Liver (tissue), 9 donors: ENCODE measurements around the gene LMTK2. TPM values are rescaled to one million over a fixed set of nuclear protein-coding genes. Genes with fewer than 3 reads are reported as not detected.

ENCODE experiments used
- DNase-seq: peaks from one replicate; pipeline ENCODE4 v3.0.0-alpha.2; 2017; ENCODE audit warnings: low spot score
- H3K27ac ChIP-seq, 2 donors: one replicate each; pipeline ENCODE4 v1.7.0; 2013; ENCODE audit warnings: inconsistent platforms in 2 of 2, low read length in 2 of 2, control low read depth in 1 of 2, low read depth in 1 of 2, mild to moderate bottlenecking in 1 of 2
- H3K27me3 ChIP-seq, 4 donors: one replicate each; pipeline versions ENCODE4 v1.6.1 to v1.7.0; 2013; ENCODE audit warnings: low read length in 3 of 4, inconsistent platforms in 1 of 4, mild to moderate bottlenecking in 1 of 4, moderate library complexity in 1 of 4; ENCODE audit not compliant: control insufficient read depth in 4 of 4, insufficient read depth in 4 of 4
- H3K36me3 ChIP-seq, 4 donors: one replicate each; pipeline versions ENCODE4 v1.6.1 to v1.7.0; 2013; ENCODE audit warnings: low read length in 3 of 4, mild to moderate bottlenecking in 3 of 4, low read depth in 1 of 4, moderate library complexity in 1 of 4; ENCODE audit not compliant: control insufficient read depth in 4 of 4, insufficient read depth in 3 of 4
- H3K4me1 ChIP-seq, 4 donors: one replicate each; pipeline versions ENCODE4 v1.6.1 to v1.7.0; 2013; ENCODE audit warnings: low read length in 3 of 4, mild to moderate bottlenecking in 3 of 4, moderate library complexity in 1 of 4; ENCODE audit not compliant: control insufficient read depth in 4 of 4, insufficient read depth in 4 of 4
- H3K4me3 ChIP-seq, 3 donors: one replicate each; pipeline versions ENCODE4 v1.6.1 to v1.7.0; 2013; ENCODE audit warnings: low read length in 3 of 3, control low read depth in 1 of 3, low read depth in 1 of 3, mild to moderate bottlenecking in 1 of 3
- H3K9ac ChIP-seq, 2 donors: one replicate each; pipeline ENCODE4 v1.7.0; 2013; ENCODE audit warnings: low read length in 2 of 2, mild to moderate bottlenecking in 2 of 2, moderate library complexity in 2 of 2, control low read depth in 1 of 2, low read depth in 1 of 2
- H3K9me3 ChIP-seq, 4 donors: one replicate each; pipeline versions ENCODE4 v1.6.1 to v1.7.0; 2013; ENCODE audit warnings: low read length in 3 of 4; ENCODE audit not compliant: control insufficient read depth in 4 of 4
- GABPA ChIP-seq, 2 donors: IDR thresholded peaks in 1 of 2; conservative IDR thresholded peaks in 1 of 2; 2 replicates each; pipeline ENCODE4 v1.6.1; 2016; ENCODE audit warnings: antibody characterized with exemption in 2 of 2, mild to moderate bottlenecking in 1 of 2, moderate library complexity in 1 of 2
- HNF4A ChIP-seq, 2 donors: conservative IDR thresholded peaks; 2 replicates each; pipeline ENCODE4 v1.6.1; 2016; ENCODE audit warnings: antibody characterized with exemption in 2 of 2, mild to moderate bottlenecking in 2 of 2
- JUND ChIP-seq, 2 donors: IDR thresholded peaks; 2 replicates each; pipeline ENCODE4 v1.6.1; 2016; ENCODE audit warnings: antibody characterized with exemption in 2 of 2
- RXRA ChIP-seq, 2 donors: IDR thresholded peaks; 2 replicates each; pipeline ENCODE4 v1.6.1; 2017 to 2018; ENCODE audit warnings: antibody characterized with exemption in 2 of 2, mild to moderate bottlenecking in 1 of 2
- SP1 ChIP-seq: IDR thresholded peaks from 2 replicates; pipeline ENCODE4 v1.6.1; 2018; ENCODE audit warnings: antibody characterized with exemption, mild to moderate bottlenecking
- YY1 ChIP-seq: IDR thresholded peaks from 2 replicates; pipeline ENCODE4 v1.6.1; 2016; ENCODE audit warnings: antibody characterized with exemption, mild to moderate bottlenecking
- WGBS: extraction: QIAGEN DNeasy Blood & Tissue Kit; methylation state at CpG from one replicate; pipeline ENCODE4 v1.1.7; 2013; 5-methylcytosine and 5-hydroxymethylcytosine counted together
- polyA plus RNA-seq, 2 donors: library from polyadenylated mRNA; stranded (reverse) in 1 of 2; unstranded in 1 of 2; fragments of 200-250 nt in 1 of 2; fragments of >200 nt in 1 of 2; fragmentation: Nextera tagmentation in 1 of 2; extraction: Ambion mirVana in 1 of 2; gene quantifications; one replicate each; pipeline versions ENCODE4 v1.2.1 to v1.2.3, GENCODE V29; 2013 to 2015
- total RNA-seq, 2 donors: library from RNA; depleted of rRNA; stranded (reverse); fragments of >200 nt; gene quantifications; one replicate each; pipeline ENCODE4 v1.2.3, GENCODE V29; 2014
- TF ChIP-seq, protein P1 (sequence below): fragments of 150-350 bp; IDR thresholded peaks from 2 replicates; pipeline ENCODE4 v1.5.1; 2017; ENCODE audit warnings: improper control_type of control experiment, low read depth, low read length; ENCODE audit not compliant: missing input control
- TF ChIP-seq, protein P2 (sequence below): IDR thresholded peaks from 2 replicates; pipeline ENCODE4 v1.6.1; 2016; ENCODE audit warnings: antibody characterized with exemption
- TF ChIP-seq, protein P3 (sequence below): IDR thresholded peaks from 2 replicates; pipeline ENCODE4 v1.6.1; 2016; ENCODE audit warnings: antibody characterized with exemption
- TF ChIP-seq, protein P4 (sequence below): IDR thresholded peaks from 2 replicates; pipeline ENCODE4 v1.6.1; 2016; ENCODE audit warnings: antibody characterized with exemption, mild to moderate bottlenecking
- TF ChIP-seq, protein P5 (sequence below): IDR thresholded peaks from 2 replicates; pipeline ENCODE4 v1.6.1; 2016; ENCODE audit warnings: antibody characterized with exemption
- donor health status: healthy.
- donor health status: healthy.
- donor health status: healthy.
- donor health status: healthy.
- donor health status: healthy.

The LMTK2 gene
- total and polyA plus RNA-seq, 4 donors: 3.1 to 14.3 (median 9.0) TPM

DNA sequence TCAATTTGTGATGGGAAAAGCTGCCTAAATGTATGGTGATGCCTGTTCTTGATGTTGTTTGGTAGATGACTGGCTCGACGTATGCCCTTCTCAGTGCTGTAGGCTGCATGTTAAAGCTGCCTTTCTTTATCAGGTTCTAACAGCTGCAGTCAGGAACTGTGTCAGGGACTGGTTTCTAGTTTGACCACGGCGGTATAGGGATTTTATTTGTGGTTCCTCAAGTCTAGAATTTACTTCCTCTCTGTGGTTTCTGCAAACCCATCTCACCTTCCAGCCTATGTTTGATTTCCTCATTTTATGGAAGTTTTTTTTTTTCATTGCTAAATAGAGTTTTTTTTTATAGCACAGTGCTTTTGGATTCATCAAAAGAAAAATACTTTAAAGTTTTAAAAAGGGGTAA, 26.5 kb downstream of the LMTK2 start:
- Histone ChIP-seq H3K36me3 (no peaks in the 10 kb centered on the region), H3K4me3 (no peak overlapping the region), H3K9ac (peak overlapping the region; percentile 1 to 25), H3K4me1 (peaks cover 7 to 53% (median 40%) of the 10 kb centered on the region in 4 donors), H3K27me3 (no peaks in the 10 kb centered on the region), H3K9me3 (no peaks in the 10 kb centered on the region), H3K27ac (peak overlapping the region; percentile 79 to 95)
- WGBS: 74% methylated on average over 4 of the region's 4 CpGs
- DNase-seq: no peak
- TF ChIP-seq SP1 (no peak), HNF4A (conservative IDR thresholded peaks at IDR 0.05) (no peak), JUND (IDR thresholded peaks at IDR 0.05) (no peak), GABPA (IDR thresholded peaks at IDR 0.05 in 1 of 2, conservative IDR thresholded peaks at IDR 0.05 in 1 of 2) (no peak), YY1 (no peak)
- TF ChIP-seq, protein P1, sequence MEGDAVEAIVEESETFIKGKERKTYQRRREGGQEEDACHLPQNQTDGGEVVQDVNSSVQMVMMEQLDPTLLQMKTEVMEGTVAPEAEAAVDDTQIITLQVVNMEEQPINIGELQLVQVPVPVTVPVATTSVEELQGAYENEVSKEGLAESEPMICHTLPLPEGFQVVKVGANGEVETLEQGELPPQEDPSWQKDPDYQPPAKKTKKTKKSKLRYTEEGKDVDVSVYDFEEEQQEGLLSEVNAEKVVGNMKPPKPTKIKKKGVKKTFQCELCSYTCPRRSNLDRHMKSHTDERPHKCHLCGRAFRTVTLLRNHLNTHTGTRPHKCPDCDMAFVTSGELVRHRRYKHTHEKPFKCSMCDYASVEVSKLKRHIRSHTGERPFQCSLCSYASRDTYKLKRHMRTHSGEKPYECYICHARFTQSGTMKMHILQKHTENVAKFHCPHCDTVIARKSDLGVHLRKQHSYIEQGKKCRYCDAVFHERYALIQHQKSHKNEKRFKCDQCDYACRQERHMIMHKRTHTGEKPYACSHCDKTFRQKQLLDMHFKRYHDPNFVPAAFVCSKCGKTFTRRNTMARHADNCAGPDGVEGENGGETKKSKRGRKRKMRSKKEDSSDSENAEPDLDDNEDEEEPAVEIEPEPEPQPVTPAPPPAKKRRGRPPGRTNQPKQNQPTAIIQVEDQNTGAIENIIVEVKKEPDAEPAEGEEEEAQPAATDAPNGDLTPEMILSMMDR: no peak
- TF ChIP-seq, protein P2, sequence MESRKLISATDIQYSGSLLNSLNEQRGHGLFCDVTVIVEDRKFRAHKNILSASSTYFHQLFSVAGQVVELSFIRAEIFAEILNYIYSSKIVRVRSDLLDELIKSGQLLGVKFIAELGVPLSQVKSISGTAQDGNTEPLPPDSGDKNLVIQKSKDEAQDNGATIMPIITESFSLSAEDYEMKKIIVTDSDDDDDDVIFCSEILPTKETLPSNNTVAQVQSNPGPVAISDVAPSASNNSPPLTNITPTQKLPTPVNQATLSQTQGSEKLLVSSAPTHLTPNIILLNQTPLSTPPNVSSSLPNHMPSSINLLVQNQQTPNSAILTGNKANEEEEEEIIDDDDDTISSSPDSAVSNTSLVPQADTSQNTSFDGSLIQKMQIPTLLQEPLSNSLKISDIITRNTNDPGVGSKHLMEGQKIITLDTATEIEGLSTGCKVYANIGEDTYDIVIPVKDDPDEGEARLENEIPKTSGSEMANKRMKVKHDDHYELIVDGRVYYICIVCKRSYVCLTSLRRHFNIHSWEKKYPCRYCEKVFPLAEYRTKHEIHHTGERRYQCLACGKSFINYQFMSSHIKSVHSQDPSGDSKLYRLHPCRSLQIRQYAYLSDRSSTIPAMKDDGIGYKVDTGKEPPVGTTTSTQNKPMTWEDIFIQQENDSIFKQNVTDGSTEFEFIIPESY: no peak
- TF ChIP-seq, protein P3, sequence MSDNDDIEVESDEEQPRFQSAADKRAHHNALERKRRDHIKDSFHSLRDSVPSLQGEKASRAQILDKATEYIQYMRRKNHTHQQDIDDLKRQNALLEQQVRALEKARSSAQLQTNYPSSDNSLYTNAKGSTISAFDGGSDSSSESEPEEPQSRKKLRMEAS: no peak
- TF ChIP-seq, protein P4, sequence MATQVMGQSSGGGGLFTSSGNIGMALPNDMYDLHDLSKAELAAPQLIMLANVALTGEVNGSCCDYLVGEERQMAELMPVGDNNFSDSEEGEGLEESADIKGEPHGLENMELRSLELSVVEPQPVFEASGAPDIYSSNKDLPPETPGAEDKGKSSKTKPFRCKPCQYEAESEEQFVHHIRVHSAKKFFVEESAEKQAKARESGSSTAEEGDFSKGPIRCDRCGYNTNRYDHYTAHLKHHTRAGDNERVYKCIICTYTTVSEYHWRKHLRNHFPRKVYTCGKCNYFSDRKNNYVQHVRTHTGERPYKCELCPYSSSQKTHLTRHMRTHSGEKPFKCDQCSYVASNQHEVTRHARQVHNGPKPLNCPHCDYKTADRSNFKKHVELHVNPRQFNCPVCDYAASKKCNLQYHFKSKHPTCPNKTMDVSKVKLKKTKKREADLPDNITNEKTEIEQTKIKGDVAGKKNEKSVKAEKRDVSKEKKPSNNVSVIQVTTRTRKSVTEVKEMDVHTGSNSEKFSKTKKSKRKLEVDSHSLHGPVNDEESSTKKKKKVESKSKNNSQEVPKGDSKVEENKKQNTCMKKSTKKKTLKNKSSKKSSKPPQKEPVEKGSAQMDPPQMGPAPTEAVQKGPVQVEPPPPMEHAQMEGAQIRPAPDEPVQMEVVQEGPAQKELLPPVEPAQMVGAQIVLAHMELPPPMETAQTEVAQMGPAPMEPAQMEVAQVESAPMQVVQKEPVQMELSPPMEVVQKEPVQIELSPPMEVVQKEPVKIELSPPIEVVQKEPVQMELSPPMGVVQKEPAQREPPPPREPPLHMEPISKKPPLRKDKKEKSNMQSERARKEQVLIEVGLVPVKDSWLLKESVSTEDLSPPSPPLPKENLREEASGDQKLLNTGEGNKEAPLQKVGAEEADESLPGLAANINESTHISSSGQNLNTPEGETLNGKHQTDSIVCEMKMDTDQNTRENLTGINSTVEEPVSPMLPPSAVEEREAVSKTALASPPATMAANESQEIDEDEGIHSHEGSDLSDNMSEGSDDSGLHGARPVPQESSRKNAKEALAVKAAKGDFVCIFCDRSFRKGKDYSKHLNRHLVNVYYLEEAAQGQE: no peak

DNA sequence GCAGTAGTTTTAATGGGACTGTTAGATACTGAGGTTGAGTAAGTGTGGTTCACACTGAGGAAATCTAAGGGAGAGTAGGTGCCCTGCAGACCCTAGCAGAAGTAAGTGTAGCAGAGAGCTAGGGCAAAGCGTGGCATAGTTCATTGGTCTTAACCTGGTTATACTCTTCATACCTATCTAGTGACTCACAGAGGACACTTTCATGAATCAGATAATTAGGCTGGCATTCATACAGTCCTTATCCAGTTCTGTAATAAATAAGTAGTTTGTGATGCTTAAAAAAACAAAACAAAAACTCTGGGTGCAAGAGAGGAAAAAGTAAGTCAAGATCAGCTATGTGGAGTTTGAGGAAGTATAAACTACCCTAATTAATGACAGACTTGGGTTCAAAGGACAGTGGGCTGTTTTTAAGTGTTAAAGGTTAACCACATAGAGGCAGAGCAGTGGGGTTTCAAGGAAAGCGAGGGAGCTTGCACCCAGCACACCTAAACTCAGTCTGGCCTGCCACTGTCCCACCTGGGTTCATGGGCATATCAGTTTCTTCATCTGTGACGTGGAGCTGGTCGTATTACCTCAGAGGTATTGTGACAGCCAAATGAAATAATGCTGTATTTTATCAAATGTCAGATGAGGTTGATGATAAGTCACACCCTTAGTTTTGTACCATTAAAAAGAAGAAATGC, 27.1 kb downstream of the LMTK2 start:
- H3K4me3 ChIP-seq: no peak overlapping the region
- no peaks in the 10 kb centered on the region for H3K36me3 ChIP-seq
- H3K27me3 ChIP-seq: no peaks in the 10 kb centered on the region
- WGBS: 32% methylated on average over 4 of the region's 4 CpGs
- peaks cover 7 to 53% (median 40%) of the 10 kb centered on the region in 4 donors for H3K4me1 ChIP-seq
- TF ChIP-seq JUND (IDR thresholded peaks at IDR 0.05) (peak; percentile 72 to 79), RXRA (IDR thresholded peaks at IDR 0.05) (peak; percentile 65 to 77), GABPA (IDR thresholded peaks at IDR 0.05 in 1 of 2, conservative IDR thresholded peaks at IDR 0.05 in 1 of 2) (no peak), HNF4A (conservative IDR thresholded peaks at IDR 0.05) (peak; percentile 71 to 78), SP1 (peak; percentile 78)
- TF ChIP-seq, protein P5, sequence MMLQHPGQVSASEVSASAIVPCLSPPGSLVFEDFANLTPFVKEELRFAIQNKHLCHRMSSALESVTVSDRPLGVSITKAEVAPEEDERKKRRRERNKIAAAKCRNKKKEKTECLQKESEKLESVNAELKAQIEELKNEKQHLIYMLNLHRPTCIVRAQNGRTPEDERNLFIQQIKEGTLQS: peak; percentile 29
- no peaks in the 10 kb centered on the region for H3K9me3 ChIP-seq
- H3K27ac ChIP-seq: peak overlapping the region; percentile 79 to 95
- no peak for DNase-seq
- H3K9ac ChIP-seq: peak overlapping the region in 1 of 2 donors; percentile 1
